Measurements from ENCODE around the gene FLOT2.

- TF ChIP-seq, protein P1, sequence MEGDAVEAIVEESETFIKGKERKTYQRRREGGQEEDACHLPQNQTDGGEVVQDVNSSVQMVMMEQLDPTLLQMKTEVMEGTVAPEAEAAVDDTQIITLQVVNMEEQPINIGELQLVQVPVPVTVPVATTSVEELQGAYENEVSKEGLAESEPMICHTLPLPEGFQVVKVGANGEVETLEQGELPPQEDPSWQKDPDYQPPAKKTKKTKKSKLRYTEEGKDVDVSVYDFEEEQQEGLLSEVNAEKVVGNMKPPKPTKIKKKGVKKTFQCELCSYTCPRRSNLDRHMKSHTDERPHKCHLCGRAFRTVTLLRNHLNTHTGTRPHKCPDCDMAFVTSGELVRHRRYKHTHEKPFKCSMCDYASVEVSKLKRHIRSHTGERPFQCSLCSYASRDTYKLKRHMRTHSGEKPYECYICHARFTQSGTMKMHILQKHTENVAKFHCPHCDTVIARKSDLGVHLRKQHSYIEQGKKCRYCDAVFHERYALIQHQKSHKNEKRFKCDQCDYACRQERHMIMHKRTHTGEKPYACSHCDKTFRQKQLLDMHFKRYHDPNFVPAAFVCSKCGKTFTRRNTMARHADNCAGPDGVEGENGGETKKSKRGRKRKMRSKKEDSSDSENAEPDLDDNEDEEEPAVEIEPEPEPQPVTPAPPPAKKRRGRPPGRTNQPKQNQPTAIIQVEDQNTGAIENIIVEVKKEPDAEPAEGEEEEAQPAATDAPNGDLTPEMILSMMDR (IDR thresholded peaks at IDR 0.05), result no peak
- TF ChIP-seq FOXS1 (CRISPR knock-in tag; IDR thresholded peaks at IDR 0.05), result no peak
These were observed 22.7 kb upstream of the FLOT2 start for GRCh38 chr17:28920201-28920600.

Measured in A549 (cell line).